ENCODE data around the gene MST1. TPM values are rescaled to one million over a fixed set of nuclear protein-coding genes. Genes with fewer than 3 reads are reported as not detected.

MST1 gene
- total and polyA plus RNA-seq, 2 of the 8 experiments (the other 6 are each of a cell fraction or from before 2014, with no cell fraction given) = 6.2 to 9.5 TPM

GRCh38 chr3:49641921-49642707 lies 47.2 kb downstream of the MST1 start:
- no peak overlapping the region for H3K18ac ChIP-seq (ENCODE audit: extremely low read depth, low read length)
- H3K14ac ChIP-seq (ENCODE audit: insufficient read length) = no peak overlapping the region
- DNase-seq (ENCODE audit: low read depth in 1 of 2, low spot score in 2 of 2) = no peak
- no peak overlapping the region for H3K23ac ChIP-seq (ENCODE audit: insufficient read length)
- H3K23me2 ChIP-seq (ENCODE audit: low read depth, low read length) = no peaks in the 10 kb centered on the region
- no peak overlapping the region for H4K91ac ChIP-seq (replicated peaks; ENCODE audit: insufficient read length, low read length)
- H4K20me1 ChIP-seq (replicated peaks in 1 of 2; ENCODE audit: control insufficient read depth in 1 of 2, insufficient read depth in 2 of 2, low read length in 2 of 2) = no peaks in the 10 kb centered on the region
- H2AFZ ChIP-seq (ENCODE audit: low read length) = no peak overlapping the region
- H2BK15ac ChIP-seq (ENCODE audit: low read length) = no peak overlapping the region
- no peak overlapping the region; the same call in 1 of the 2 replicates for H4K8ac ChIP-seq (ENCODE audit: extremely low read depth, insufficient read depth, low read length)
- no peaks in the 10 kb centered on the region for H3K79me1 ChIP-seq (ENCODE audit: low read depth, low read length)
- H3K4me2 ChIP-seq (ENCODE audit: insufficient read depth in 1 of 2, low read depth in 2 of 2, low read length in 2 of 2) = no peak overlapping the region
- H2BK20ac ChIP-seq (ENCODE audit: low read length) = no peak overlapping the region
- FAIRE-seq = no peak
- H3K27me3 ChIP-seq (replicated peaks in 1 of 4; ENCODE audit: control insufficient read depth in 3 of 4, extremely low read depth in 1 of 4, insufficient read depth in 3 of 4, low read length in 3 of 4) = no peaks in the 10 kb centered on the region
- H4K5ac ChIP-seq (ENCODE audit: insufficient read length, low read depth, low read length) = no peak overlapping the region
- H3K56ac ChIP-seq (replicated peaks; ENCODE audit: insufficient read length, low read depth, low read length) = no peak overlapping the region
- POLR2A ChIA-PET (ENCODE audit: partially characterized antibody) = no interaction called here
- no peaks in the 10 kb centered on the region for H3K79me2 ChIP-seq (ENCODE audit: control insufficient read depth in 1 of 2, insufficient read depth in 2 of 2, low read length in 2 of 2)
- no peak overlapping the region for H3K9ac ChIP-seq (replicated peaks in 1 of 4; ENCODE audit: extremely low read depth in 1 of 4, low read depth in 3 of 4, low read length in 3 of 4)
- H2BK5ac ChIP-seq (ENCODE audit: low read depth, low read length) = no peak overlapping the region
- H3K9me3 ChIP-seq (ENCODE audit: insufficient read depth in 2 of 2, low read depth in 1 of 2, low read length in 1 of 2) = no peaks in the 10 kb centered on the region
- H3K36me3 ChIP-seq (ENCODE audit: control insufficient read depth in 2 of 4, insufficient read depth in 4 of 4, low read length in 3 of 4) = no peaks in the 10 kb centered on the region; a peak in 1 of 8 replicates
- H2BK12ac ChIP-seq (ENCODE audit: low read depth, low read length) = no peak overlapping the region
- no peak overlapping the region for H3K27ac ChIP-seq (ENCODE audit: low read depth, low read length)
- CTCF ChIA-PET (ENCODE audit: partially characterized antibody) = interaction anchor here (0.6 to 5.1 kb wide), 6 partner anchors 13 to 583 kb away, joined by 3 to 39 read pairs (median 3); no protein-coding TSS in a partner anchor
- H3K4ac ChIP-seq (replicated peaks; ENCODE audit: insufficient read length, low read depth, low read length) = no peak overlapping the region
- H3K4me3 ChIP-seq (ENCODE audit: extremely low read depth in 1 of 4, insufficient read depth in 2 of 4, low read depth in 3 of 4, low read length in 4 of 4) = no peak overlapping the region
- no peak for TF ChIP-seq TCF12 (IDR thresholded peaks at IDR 0.05; ENCODE audit: low read depth, low read length)
- no peak for TF ChIP-seq POLR2A (IDR thresholded peaks at IDR 0.05; ENCODE audit: control extremely low read depth in 1 of 2, low read depth in 2 of 2, low read length in 2 of 2)
- TF ChIP-seq SIX5 (IDR thresholded peaks at IDR 0.05; ENCODE audit: low read depth, low read length) = no peak
- TF ChIP-seq, protein P1, sequence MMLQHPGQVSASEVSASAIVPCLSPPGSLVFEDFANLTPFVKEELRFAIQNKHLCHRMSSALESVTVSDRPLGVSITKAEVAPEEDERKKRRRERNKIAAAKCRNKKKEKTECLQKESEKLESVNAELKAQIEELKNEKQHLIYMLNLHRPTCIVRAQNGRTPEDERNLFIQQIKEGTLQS (IDR thresholded peaks at IDR 0.05; ENCODE audit: insufficient read depth, low read depth, low read length) = no peak
- no peak for TF ChIP-seq RNF2 (IDR thresholded peaks at IDR 0.05; ENCODE audit: borderline replicate concordance, low read depth, low read length, missing control alignments, poor library complexity, severe bottlenecking)
- no peak for TF ChIP-seq EZH2 (IDR thresholded peaks at IDR 0.05; ENCODE audit: low read depth, low read length, severe bottlenecking)
- no peak for TF ChIP-seq ASH2L (IDR thresholded peaks at IDR 0.05; ENCODE audit: low read length)
- TF ChIP-seq NANOG (IDR thresholded peaks at IDR 0.05; ENCODE audit: insufficient read depth, low read depth, low read length, poor library complexity, severe bottlenecking) = no peak
- WGBS, 2 experiments (ENCODE audit: extremely low coverage in 1 of 2, insufficient coverage in 1 of 2, insufficient read length in 1 of 2, insufficient replicate concordance in 2 of 2, low coverage in 1 of 2, low lambda C conversion rate in 2 of 2, missing lambda C conversion rate in 1 of 2) = 94% methylated on average over 13 of the region's 14 CpGs; no CpG with 5 or more reads in 1 of the 2 experiments
- no peak overlapping the region for H2AK5ac ChIP-seq (ENCODE audit: low read depth, low read length)
- H3K4me1 ChIP-seq (replicated peaks in 1 of 4; ENCODE audit: control insufficient read depth in 3 of 4, insufficient read depth in 4 of 4, low read length in 3 of 4) = peaks cover 0 to 3% (median 0%) of the 10 kb centered on the region in 4 experiments; a peak in 1 of 7 replicates
- no peak overlapping the region for H2BK120ac ChIP-seq (replicated peaks; ENCODE audit: low read depth, low read length)
